SK-N-SH (cell line): ENCODE measurements around the gene GPX2. TPM values are rescaled to one million over a fixed set of nuclear protein-coding genes. Genes with fewer than 3 reads are reported as not detected.

ENCODE experiments used
- CTCF ChIA-PET: fragments of 300-600, 350-600 bp; formaldehyde crosslinking; extraction: SDS; loops from one replicate; lab custom pipeline; 2021; lab: Yijun Ruan, JAX
- POLR2A ChIA-PET: fragments of 350-600 bp; sonication (Branson Sonifier 250); formaldehyde crosslinking; extraction: SDS; loops from one replicate; lab custom pipeline; 2020; ENCODE audit warnings: antibody characterized with exemption, inconsistent platforms; lab: Yijun Ruan, JAX
- DNase-seq: peaks from one replicate; pipeline ENCODE4 v3.0.0; 2012
- H2AFZ ChIP-seq: fragments of 200-600 bp; sonication (generic); 2 replicates; pipeline ENCODE4 v1.8.1; 2016; ENCODE audit warnings: antibody characterized with exemption, mild to moderate bottlenecking, low read depth
- H3F3A ChIP-seq: fragments of 200-600 bp; sonication (generic); replicated peaks from 2 replicates; pipeline ENCODE3; 2016; ENCODE audit warnings: antibody characterized with exemption, mild to moderate bottlenecking; ENCODE audit not compliant: insufficient read depth
- H3K27ac ChIP-seq, 2 experiments: fragments of 200-500 bp in 1 of 2; fragments of 200-600 bp in 1 of 2; sonication (Bioruptor generic) in 1 of 2; sonication (generic), shearing (Covaris generic) in 1 of 2; 2 replicates each; pipeline versions ENCODE4 v1.5.1 to v1.6.1; 2014 to 2016; ENCODE audit warnings: low read depth in 2 of 2, inconsistent platforms in 1 of 2, low read length in 1 of 2, mild to moderate bottlenecking in 1 of 2, mixed read lengths in 1 of 2
- H3K27me3 ChIP-seq: fragments of 200-600 bp; sonication (generic), shearing (Covaris generic); 2 replicates; pipeline ENCODE4 v1.6.1; 2016; ENCODE audit warnings: mixed run types; ENCODE audit not compliant: insufficient read depth
- H3K36me3 ChIP-seq, 2 experiments: fragments of 200-500 bp in 1 of 2; fragments of 200-600 bp in 1 of 2; sonication (Bioruptor generic) in 1 of 2; sonication (generic) in 1 of 2; replicated peaks in 1 of 2; 2 replicates each; pipeline versions ENCODE3 to v1.5.1; 2014 to 2016; ENCODE audit warnings: low read length in 1 of 2, mild to moderate bottlenecking in 1 of 2; ENCODE audit not compliant: insufficient read depth in 2 of 2, control insufficient read depth in 1 of 2
- H3K4me1 ChIP-seq, 2 experiments: fragments of 200-500 bp in 1 of 2; fragments of 200-600 bp in 1 of 2; sonication (Bioruptor generic) in 1 of 2; sonication (generic), shearing (Covaris generic) in 1 of 2; 2 replicates each; pipeline versions ENCODE4 v1.5.1 to v1.6.1; 2014 to 2016; ENCODE audit warnings: low read depth in 1 of 2, low read length in 1 of 2, mixed run types in 1 of 2; ENCODE audit not compliant: insufficient read depth in 2 of 2, control insufficient read depth in 1 of 2
- H3K4me2 ChIP-seq: fragments of 200-600 bp; sonication (generic), shearing (Covaris generic); 2 replicates; pipeline ENCODE4 v1.6.1; 2017; ENCODE audit warnings: mixed run types
- H3K4me3 ChIP-seq, 2 experiments: fragments of 200-500 bp in 1 of 2; fragments of 200-600 bp in 1 of 2; sonication (Bioruptor generic) in 1 of 2; sonication (generic), shearing (Covaris generic) in 1 of 2; 2 replicates each; pipeline versions ENCODE4 v1.5.1 to v1.8.1; 2014 to 2016; ENCODE audit warnings: low read depth in 2 of 2, inconsistent platforms in 1 of 2, low read length in 1 of 2, mild to moderate bottlenecking in 1 of 2, mixed read lengths in 1 of 2, moderate library complexity in 1 of 2
- H3K79me2 ChIP-seq: fragments of 200-600 bp; sonication (generic); 2 replicates; pipeline ENCODE4 v1.8.1; 2017; ENCODE audit warnings: mild to moderate bottlenecking; ENCODE audit not compliant: insufficient read depth
- H3K9ac ChIP-seq: fragments of 200-600 bp; sonication (generic); 2 replicates; pipeline ENCODE4 v1.6.1; 2017; ENCODE audit warnings: mixed run types
- H3K9me2 ChIP-seq: fragments of 200-600 bp; sonication (generic); 2 replicates; pipeline ENCODE4 v1.6.1; 2017; ENCODE audit warnings: mixed run types
- H3K9me3 ChIP-seq: fragments of 200-600 bp; sonication (generic); 2 replicates; pipeline ENCODE4 v1.6.1; 2017; ENCODE audit warnings: mixed run types, mild to moderate bottlenecking, moderate library complexity
- H4K20me1 ChIP-seq: fragments of 200-600 bp; sonication (generic); 2 replicates; pipeline ENCODE4 v1.6.1; 2017; ENCODE audit warnings: mild to moderate bottlenecking, mixed run types; ENCODE audit not compliant: insufficient read depth
- CHD2 ChIP-seq: fragments of 150-350 bp; IDR thresholded peaks from 2 replicates; pipeline ENCODE4 v1.6.1; 2018; ENCODE audit warnings: low read length; ENCODE audit not compliant: partially characterized antibody
- ELF1 ChIP-seq: IDR thresholded peaks from 2 replicates; pipeline ENCODE4 v1.4.0; 2012
- FOXJ3 ChIP-seq: sonication (generic); formaldehyde crosslinking; IDR thresholded peaks from 2 replicates; pipeline ENCODE4 v1.5.1; 2020; ENCODE audit warnings: mild to moderate bottlenecking, missing genetic modification reagents
- FOXM1 ChIP-seq: IDR thresholded peaks from 2 replicates; pipeline ENCODE4 v1.4.0; 2012; ENCODE audit warnings: low read depth, mild to moderate bottlenecking
- GABPA ChIP-seq: IDR thresholded peaks from 2 replicates; pipeline ENCODE4 v1.4.0; 2012; ENCODE audit warnings: low read depth, mild to moderate bottlenecking
- GATA2 ChIP-seq: sonication (generic); formaldehyde crosslinking; IDR thresholded peaks from 2 replicates; pipeline ENCODE4 v1.5.0; 2020; ENCODE audit warnings: mild to moderate bottlenecking, missing genetic modification reagents
- IRF3 ChIP-seq: fragments of 150-350 bp; IDR thresholded peaks from 2 replicates; pipeline ENCODE4 v1.6.1; 2016; ENCODE audit warnings: mild to moderate bottlenecking, low read depth, low read length
- JUND ChIP-seq: IDR thresholded peaks from 2 replicates; pipeline ENCODE4 v1.4.0; 2012
- MAX ChIP-seq: IDR thresholded peaks from 2 replicates; pipeline ENCODE4 v1.4.0; 2012; ENCODE audit warnings: low read depth
- POLR2AphosphoS5 ChIP-seq: IDR thresholded peaks from 2 replicates; pipeline ENCODE4 v1.6.1; 2012; ENCODE audit warnings: low read depth, low read length
- RFX5 ChIP-seq: IDR thresholded peaks from 2 replicates; pipeline ENCODE4 v1.6.1; 2012; ENCODE audit warnings: mild to moderate bottlenecking, improper control_type of control experiment, low read length
- SMC3 ChIP-seq: IDR thresholded peaks from 2 replicates; pipeline ENCODE4 v1.6.1; 2012; ENCODE audit warnings: low read depth, low read length, improper control_type of control experiment
- TCF12 ChIP-seq: IDR thresholded peaks from 2 replicates; pipeline ENCODE4 v1.4.0; 2012
- TEAD4 ChIP-seq: IDR thresholded peaks from 2 replicates; pipeline ENCODE4 v1.4.0; 2012; ENCODE audit warnings: mild to moderate bottlenecking, borderline replicate concordance; ENCODE audit not compliant: insufficient read depth
- YY1 ChIP-seq: IDR thresholded peaks from 2 replicates; pipeline ENCODE4 v1.4.0; 2012; ENCODE audit warnings: low read depth, mild to moderate bottlenecking
- WGBS: methylation state at CpG from one replicate; pipeline ENCODE4 v1.1.6; 2017; ENCODE audit warnings: low lambda C conversion rate; 5-methylcytosine and 5-hydroxymethylcytosine counted together
- polyA plus RNA-seq, 3 experiments: library from polyadenylated mRNA; depleted of rRNA; stranded (reverse); fragments of >200 nt; gene quantifications; 2 replicates each; pipeline ENCODE4 v1.2.3, GENCODE V29; 2012

GPX2 gene
- polyA plus RNA-seq, 1 of the 3 experiments (the other 2 are of a cell fraction): not detected

- no peaks in the 10 kb centered on the region for H3K9me2 ChIP-seq
- no peaks in the 10 kb centered on the region for H3K36me3 ChIP-seq
- DNase-seq: peak; percentile 47
- H3K27ac ChIP-seq: no peak overlapping the region
- H3K27me3 ChIP-seq: no peaks in the 10 kb centered on the region
- no peaks in the 10 kb centered on the region for H4K20me1 ChIP-seq
- H3K79me2 ChIP-seq: no peaks in the 10 kb centered on the region
- H3K4me1 ChIP-seq: peaks cover 0 to 18% of the 10 kb centered on the region in 2 experiments; a peak in 1 of 4 replicates
- no peaks in the 10 kb centered on the region for H3F3A ChIP-seq
- H3K9me3 ChIP-seq: no peaks in the 10 kb centered on the region
- TF ChIP-seq POLR2AphosphoS5: no peak
- peak; percentile 54; the same call in 1 of the 2 replicates for TF ChIP-seq GATA2
- no peak for TF ChIP-seq SMC3
- no peak for TF ChIP-seq FOXJ3
- no peak for TF ChIP-seq MAX
- H2AFZ ChIP-seq: no peak overlapping the region
- 67% methylated on average over 3 of the region's 5 CpGs for WGBS
- no peak overlapping the region for H3K9ac ChIP-seq
- ChIA-PET POLR2A (interaction anchor here (0.6 kb wide), 1 partner anchor 20 kb away, joined by 3 read pairs; no protein-coding TSS in a partner anchor), CTCF (interaction anchor here (0.8 to 4.0 kb wide), 10 partner anchors 8 to 142 kb away, joined by 3 to 14 read pairs (median 4); partner anchors contain the start of gene FNTB)
- H3K4me3 ChIP-seq: no peak overlapping the region
- no peak overlapping the region for H3K4me2 ChIP-seq
These were observed 18.3 kb upstream of the GPX2 start for GRCh38 chr14:64960762-64961276.

- CTCF ChIA-PET: interaction anchor here (1.2 to 4.0 kb wide), 3 partner anchors 26 to 67 kb away, joined by 3 to 14 read pairs (median 4); partner anchors contain the start of gene FNTB
These were observed 16.2 kb upstream of the GPX2 start for GRCh38 chr14:64958743-64959142.

More at GRCh38 chr14:64958743-64959142, 16.2 kb upstream of the GPX2 start:
- WGBS: 100% methylated on average over 2 of the region's 5 CpGs
- no peak overlapping the region for H3K4me2 ChIP-seq
- no peaks in the 10 kb centered on the region for H3K36me3 ChIP-seq
- H3F3A ChIP-seq: no peaks in the 10 kb centered on the region
- no peaks in the 10 kb centered on the region for H4K20me1 ChIP-seq
- no peak overlapping the region for H2AFZ ChIP-seq
- no peak overlapping the region for H3K9ac ChIP-seq
- DNase-seq: no peak
- no peaks in the 10 kb centered on the region for H3K79me2 ChIP-seq
- no peak for TF ChIP-seq SMC3
- TF ChIP-seq TEAD4: no peak
- no peak for TF ChIP-seq FOXJ3
- TF ChIP-seq YY1: no peak
- TF ChIP-seq CHD2: no peak
- no peak for TF ChIP-seq TCF12
- no peak for TF ChIP-seq GATA2
- TF ChIP-seq JUND: no peak
- TF ChIP-seq RFX5: no peak
- no peak for TF ChIP-seq FOXM1
- TF ChIP-seq IRF3: no peak
- no peak for TF ChIP-seq GABPA
- no peak for TF ChIP-seq ELF1
- POLR2A ChIA-PET: no interaction called here
- H3K9me3 ChIP-seq: no peaks in the 10 kb centered on the region
- H3K27ac ChIP-seq: no peak overlapping the region
- H3K4me3 ChIP-seq: no peak overlapping the region
- no peaks in the 10 kb centered on the region for H3K27me3 ChIP-seq
- H3K9me2 ChIP-seq: no peaks in the 10 kb centered on the region
- H3K4me1 ChIP-seq: peaks cover 0 to 26% of the 10 kb centered on the region in 2 experiments; a peak in 2 of 4 replicates
